Measurements from ENCODE around the gene SPEM2.

Gene SPEM2

GRCh38 chr17:7423679-7424078 is 1.7 kb upstream of the SPEM2 start:
- DNase-seq, result no peak

GRCh38 chr17:7425756-7426155 is 340 bp downstream of the SPEM2 start:
- DNase-seq, result no peak

- DNase-seq, result no peak
These were observed 917 bp downstream of the SPEM2 start for GRCh38 chr17:7426203-7426863.

GRCh38 chr17:7426896-7427489 is 1.6 kb downstream of the SPEM2 start:
- no peak for DNase-seq

- DNase-seq, result no peak
These were observed 2.1 kb downstream of the SPEM2 start for GRCh38 chr17:7427549-7427948.

GRCh38 chr17:7428557-7428956 is 3.1 kb downstream of the SPEM2 start, which contains the start of gene SPEM3:
SPEM3 (plus strand) TSS chr17:7428857; CDS start chr17:7428903, 46 bp downstream.
- DNase-seq, result no peak

- no peak for DNase-seq
These were observed 4.3 kb downstream of the SPEM2 start for GRCh38 chr17:7429722-7430121.

GRCh38 chr17:7431231-7431630 is 5.8 kb downstream of the SPEM2 start:
- DNase-seq, result no peak

- DNase-seq, result no peak
These were observed 6.9 kb downstream of the SPEM2 start for GRCh38 chr17:7432296-7432695.

GRCh38 chr17:7435676-7436555 is 10.5 kb downstream of the SPEM2 start:
- peak in 4 of 5 donors; percentile 41 to 74 (median 48) for DNase-seq

GRCh38 chr17:7436556-7437368 is 11.3 kb downstream of the SPEM2 start:
- peak; percentile 58 to 87 (median 71) for DNase-seq

GRCh38 chr17:7437369-7437863 is 12.0 kb downstream of the SPEM2 start:
- no peak for DNase-seq

- DNase-seq, result peak in 3 of 5 donors; percentile 39 to 50 (median 43)
These were observed 12.7 kb downstream of the SPEM2 start for GRCh38 chr17:7437950-7438614.

- DNase-seq, result no peak
These were observed 13.4 kb downstream of the SPEM2 start for GRCh38 chr17:7438656-7439460.

GRCh38 chr17:7439462-7440112 is 14.2 kb downstream of the SPEM2 start, which contains the start of gene FGF11:
FGF11 (plus strand) TSS chr17:7439512; CDS start chr17:7439621, 109 bp downstream.
- no peak for DNase-seq

GRCh38 chr17:7440113-7440833 is 14.9 kb downstream of the SPEM2 start:
- DNase-seq, result no peak

GRCh38 chr17:7440834-7441195 is 15.4 kb downstream of the SPEM2 start:
- DNase-seq, result no peak

GRCh38 chr17:7441266-7441665 is 15.8 kb downstream of the SPEM2 start:
- no peak for DNase-seq

- no peak for DNase-seq
These were observed 16.7 kb downstream of the SPEM2 start for GRCh38 chr17:7442142-7442541.
